Fibroblast of lung (primary cell): Measurements from ENCODE around the gene STIMATE. TPM values are rescaled to one million over a fixed set of nuclear protein-coding genes. Genes with fewer than 3 reads are reported as not detected.

ENCODE experiments used
- DNase-seq, 2 donors: peaks; one replicate each; pipeline versions ENCODE4 v3.0.0 to v3.0.0-alpha.2; 2010; ENCODE audit warnings: low read depth in 2 of 2
- H2AFZ ChIP-seq: 2 replicates; pipeline ENCODE4 v1.5.1; 2012; ENCODE audit warnings: low read length, control low read depth, inconsistent platforms
- H3K27ac ChIP-seq: 2 replicates; pipeline ENCODE4 v1.5.1; 2011; ENCODE audit warnings: low read length, control low read depth; ENCODE audit not compliant: insufficient read depth
- H3K27me3 ChIP-seq: 2 replicates; pipeline ENCODE4 v1.5.1; 2011; ENCODE audit warnings: mild to moderate bottlenecking, low read length; ENCODE audit not compliant: control insufficient read depth, insufficient read depth
- H3K36me3 ChIP-seq: 2 replicates; pipeline ENCODE4 v1.5.1; 2011; ENCODE audit warnings: low read length; ENCODE audit not compliant: control insufficient read depth, insufficient read depth
- H3K4me1 ChIP-seq: 2 replicates; pipeline ENCODE4 v1.5.1; 2011; ENCODE audit warnings: low read length; ENCODE audit not compliant: control insufficient read depth, insufficient read depth; ENCODE audit errors: extremely low read depth
- H3K4me2 ChIP-seq: 2 replicates; pipeline ENCODE4 v1.5.1; 2011; ENCODE audit warnings: low read length, control low read depth; ENCODE audit not compliant: insufficient read depth; ENCODE audit errors: extremely low read depth
- H3K4me3 ChIP-seq, 4 experiments: fragments of 200-600 bp in 1 of 4; sonication (generic) in 1 of 4; replicated peaks in 1 of 4; 2 replicates each; pipeline ENCODE4 v1.5.1; 2011 to 2016; ENCODE audit warnings: low read length in 4 of 4, low read depth in 3 of 4, mild to moderate bottlenecking in 3 of 4, control low read depth in 2 of 4, inconsistent platforms in 1 of 4, mixed read lengths in 1 of 4; ENCODE audit not compliant: insufficient read depth in 1 of 4; ENCODE audit errors: control extremely low read depth in 1 of 4
- H3K79me2 ChIP-seq: 2 replicates; pipeline ENCODE4 v1.5.1; 2012; ENCODE audit warnings: mild to moderate bottlenecking, low read length, inconsistent platforms; ENCODE audit not compliant: control insufficient read depth, insufficient read depth
- H3K9ac ChIP-seq: 2 replicates; pipeline ENCODE4 v1.5.1; 2011; ENCODE audit warnings: mild to moderate bottlenecking, low read length, control low read depth; ENCODE audit not compliant: insufficient read depth
- H3K9me3 ChIP-seq: 2 replicates; pipeline ENCODE4 v1.5.1; 2012; ENCODE audit warnings: low read depth, low read length; ENCODE audit not compliant: control insufficient read depth, insufficient read depth
- H4K20me1 ChIP-seq: 2 replicates; pipeline ENCODE4 v1.5.1; 2011; ENCODE audit warnings: low read length; ENCODE audit not compliant: control insufficient read depth, insufficient read depth; ENCODE audit errors: extremely low read depth
- CTCF ChIP-seq, 2 donors: IDR thresholded peaks in 1 of 2; conservative IDR thresholded peaks in 1 of 2; 1 replicate in 1 of 2; 2 replicates in 1 of 2; pipeline ENCODE4 v1.5.1; 2011 to 2012; ENCODE audit warnings: low read length in 2 of 2, control low read depth in 1 of 2, inconsistent platforms in 1 of 2, low read depth in 1 of 2, mild to moderate bottlenecking in 1 of 2
- EZH2 ChIP-seq: IDR thresholded peaks from 2 replicates; pipeline ENCODE4 v1.5.1; 2012; ENCODE audit warnings: low read length, control low read depth, mild to moderate bottlenecking; ENCODE audit errors: missing control alignments
- polyA plus RNA-seq, 2 donors: library from polyadenylated mRNA; depleted of rRNA in 1 of 2; stranded (reverse) in 1 of 2; unstranded in 1 of 2; fragments of >200 nt; gene quantifications; 2 replicates each; pipeline ENCODE4 v1.2.1, GENCODE V29; 2011 to 2012; ENCODE audit warnings: missing spikeins in 1 of 2
- total RNA-seq: library from RNA; depleted of rRNA; stranded (reverse); fragments of >200 nt; gene quantifications from 2 replicates; pipeline ENCODE4 v1.2.1, GENCODE V29; 2014

The STIMATE gene
- total and polyA plus RNA-seq, 2 donors (not counting 1 experiment from before 2014, with no cell fraction given) = 11.6 to 13.0 TPM

- Histone ChIP-seq H3K4me3 (no peak overlapping the region), H2AFZ (no peak overlapping the region), H3K36me3 (peaks cover 3% of the 10 kb centered on the region), H3K27me3 (no peaks in the 10 kb centered on the region), H3K4me1 (no peaks in the 10 kb centered on the region), H4K20me1 (no peaks in the 10 kb centered on the region), H3K4me2 (no peak overlapping the region), H3K79me2 (no peaks in the 10 kb centered on the region), H3K9me3 (no peaks in the 10 kb centered on the region), H3K27ac (no peak overlapping the region), H3K9ac (no peak overlapping the region)
- TF ChIP-seq EZH2 (no peak), CTCF (conservative IDR thresholded peaks at IDR 0.05 in 1 of 2, IDR thresholded peaks at IDR 0.05 in 1 of 2; ENCODE audit: low read depth in 1 of 2, low read length in 2 of 2) (no peak)
- no peak for DNase-seq
Measured at GRCh38 chr3:52880474-52880873, 16.9 kb downstream of the STIMATE start.

GRCh38 chr3:52880047-52880446 is 17.3 kb downstream of the STIMATE start:
- H3K4me1 ChIP-seq = no peaks in the 10 kb centered on the region
- no peak overlapping the region for H3K4me2 ChIP-seq
- no peaks in the 10 kb centered on the region for H3K79me2 ChIP-seq
- TF ChIP-seq CTCF (conservative IDR thresholded peaks at IDR 0.05 in 1 of 2, IDR thresholded peaks at IDR 0.05 in 1 of 2; ENCODE audit: low read depth in 1 of 2, low read length in 2 of 2) = no peak
- TF ChIP-seq EZH2 = no peak
- H3K27ac ChIP-seq = no peak overlapping the region
- no peaks in the 10 kb centered on the region for H3K27me3 ChIP-seq
- H2AFZ ChIP-seq = no peak overlapping the region
- H3K4me3 ChIP-seq = no peak overlapping the region
- peaks cover 3% of the 10 kb centered on the region for H3K36me3 ChIP-seq
- no peaks in the 10 kb centered on the region for H4K20me1 ChIP-seq
- no peak for DNase-seq
- no peaks in the 10 kb centered on the region for H3K9me3 ChIP-seq
- H3K9ac ChIP-seq = no peak overlapping the region

GRCh38 chr3:52879581-52879980 is 17.8 kb downstream of the STIMATE start:
- Histone ChIP-seq H3K9ac (no peak overlapping the region), H2AFZ (no peak overlapping the region), H3K36me3 (peaks cover 3% of the 10 kb centered on the region), H3K27ac (no peak overlapping the region), H3K4me2 (no peak overlapping the region), H3K4me1 (no peaks in the 10 kb centered on the region), H3K4me3 (no peak overlapping the region), H4K20me1 (no peaks in the 10 kb centered on the region), H3K79me2 (no peaks in the 10 kb centered on the region), H3K9me3 (no peaks in the 10 kb centered on the region), H3K27me3 (no peaks in the 10 kb centered on the region)
- TF ChIP-seq EZH2 = no peak
- no peak for TF ChIP-seq CTCF (conservative IDR thresholded peaks at IDR 0.05 in 1 of 2, IDR thresholded peaks at IDR 0.05 in 1 of 2; ENCODE audit: low read depth in 1 of 2, low read length in 2 of 2)
- no peak for DNase-seq
